ENCODE measurements around the gene SIGLEC6.

DNA sequence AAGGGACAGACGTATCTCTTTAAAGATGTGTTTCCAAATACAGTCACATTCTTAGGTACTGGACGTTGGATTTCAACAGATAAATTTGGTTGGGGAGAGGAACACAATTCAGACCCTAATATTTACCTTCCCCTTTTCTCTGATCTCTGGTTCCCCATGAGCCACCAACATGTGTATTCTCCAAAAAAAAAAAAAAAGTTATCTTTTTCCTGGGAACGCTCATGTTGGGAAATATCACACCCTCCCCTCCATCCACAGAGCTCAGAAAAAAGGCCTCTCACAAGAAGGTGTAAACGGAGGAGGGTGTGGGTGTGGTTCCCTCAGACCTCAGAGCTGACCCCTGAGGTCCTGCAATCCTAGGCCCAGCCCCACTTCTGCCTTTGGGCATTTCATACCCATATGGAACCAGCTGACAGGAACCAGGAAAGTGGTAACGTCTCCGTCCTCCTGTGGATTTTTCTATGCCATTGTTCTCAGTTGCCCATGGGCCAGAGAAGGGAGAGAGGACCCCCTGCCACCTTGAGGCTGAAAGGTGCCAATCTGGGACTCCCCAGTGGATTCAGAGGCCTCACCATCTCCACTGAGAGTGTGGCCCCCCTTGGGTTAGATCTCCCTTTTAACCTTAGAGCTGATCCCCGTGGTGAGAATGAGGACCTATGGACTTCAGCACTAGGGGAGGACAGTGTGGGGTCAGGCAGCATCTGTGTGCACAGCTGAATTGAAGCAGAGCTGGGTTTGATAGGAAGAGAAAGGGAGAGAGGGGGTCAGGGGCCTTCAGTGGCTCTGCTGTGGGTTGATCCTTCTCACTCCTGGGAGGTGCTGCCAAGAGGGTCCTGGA lies 21.4 kb downstream of the SIGLEC6 start:
- TF ChIP-seq, protein P1, sequence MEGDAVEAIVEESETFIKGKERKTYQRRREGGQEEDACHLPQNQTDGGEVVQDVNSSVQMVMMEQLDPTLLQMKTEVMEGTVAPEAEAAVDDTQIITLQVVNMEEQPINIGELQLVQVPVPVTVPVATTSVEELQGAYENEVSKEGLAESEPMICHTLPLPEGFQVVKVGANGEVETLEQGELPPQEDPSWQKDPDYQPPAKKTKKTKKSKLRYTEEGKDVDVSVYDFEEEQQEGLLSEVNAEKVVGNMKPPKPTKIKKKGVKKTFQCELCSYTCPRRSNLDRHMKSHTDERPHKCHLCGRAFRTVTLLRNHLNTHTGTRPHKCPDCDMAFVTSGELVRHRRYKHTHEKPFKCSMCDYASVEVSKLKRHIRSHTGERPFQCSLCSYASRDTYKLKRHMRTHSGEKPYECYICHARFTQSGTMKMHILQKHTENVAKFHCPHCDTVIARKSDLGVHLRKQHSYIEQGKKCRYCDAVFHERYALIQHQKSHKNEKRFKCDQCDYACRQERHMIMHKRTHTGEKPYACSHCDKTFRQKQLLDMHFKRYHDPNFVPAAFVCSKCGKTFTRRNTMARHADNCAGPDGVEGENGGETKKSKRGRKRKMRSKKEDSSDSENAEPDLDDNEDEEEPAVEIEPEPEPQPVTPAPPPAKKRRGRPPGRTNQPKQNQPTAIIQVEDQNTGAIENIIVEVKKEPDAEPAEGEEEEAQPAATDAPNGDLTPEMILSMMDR (IDR thresholded peaks at IDR 0.05) = no peak
- TF ChIP-seq ZFX (IDR thresholded peaks at IDR 0.05; ENCODE audit: borderline replicate concordance) = no peak
